CD4-positive, CD25-positive, alpha-beta regulatory T cell (primary cell): ENCODE measurements around the gene PNKD. TPM values are rescaled to one million over a fixed set of nuclear protein-coding genes. Genes with fewer than 3 reads are reported as not detected.

Experiments used
- ATAC-seq, 2 donors: fragments of 150-1000 bp; cut with Tn5 transposase; one replicate each; pipeline ENCODE4 v1.10.0; 2021; ENCODE audit warnings: low read depth in 2 of 2, moderate number of reproducible peaks in 2 of 2, moderate library complexity in 1 of 2
- DNase-seq, 3 donors: peaks; one replicate each; pipeline versions ENCODE4 v3.0.0 to v3.0.0-alpha.2; 2012 to 2022; ENCODE audit warnings: mixed read lengths in 1 of 3
- H3K27ac ChIP-seq: one replicate; pipeline ENCODE4 v1.7.0; 2013; ENCODE audit warnings: mild to moderate bottlenecking, low read length; ENCODE audit not compliant: insufficient read depth, poor library complexity, severe bottlenecking
- H3K27me3 ChIP-seq: one replicate; pipeline ENCODE4 v1.7.0; 2013; ENCODE audit warnings: low read length; ENCODE audit not compliant: control insufficient read depth, insufficient read depth
- H3K36me3 ChIP-seq: one replicate; pipeline ENCODE4 v1.7.0; 2013; ENCODE audit warnings: mild to moderate bottlenecking, low read length, moderate library complexity; ENCODE audit not compliant: control insufficient read depth, insufficient read depth
- H3K4me1 ChIP-seq: 2 replicates; pipeline ENCODE4 v1.7.0; 2013; ENCODE audit warnings: mild to moderate bottlenecking, low read length; ENCODE audit not compliant: insufficient read depth, control insufficient read depth, poor library complexity, severe bottlenecking
- H3K4me3 ChIP-seq: one replicate; pipeline ENCODE4 v1.7.0; 2013; ENCODE audit warnings: low read depth, mild to moderate bottlenecking, low read length, moderate library complexity
- H3K9me3 ChIP-seq, 2 experiments: 1 replicate in 1 of 2; 2 replicates in 1 of 2; pipeline ENCODE4 v1.7.0; 2013; ENCODE audit warnings: low read length in 2 of 2, mild to moderate bottlenecking in 1 of 2, moderate library complexity in 1 of 2; ENCODE audit not compliant: control insufficient read depth in 2 of 2
- H3K27ac Mint-ChIP-seq, 3 donors: one replicate each; pipeline ENCODE4 v1.8.0; 2020 to 2022; ENCODE audit warnings: mild to moderate bottlenecking in 3 of 3, mixed read lengths in 3 of 3, moderate library complexity in 2 of 3
- H3K27me3 Mint-ChIP-seq: one replicate; pipeline ENCODE4 v1.8.0; 2022; ENCODE audit warnings: mild to moderate bottlenecking, mixed read lengths
- H3K36me3 Mint-ChIP-seq: one replicate; pipeline ENCODE4 v1.8.0; 2020; ENCODE audit warnings: mixed read lengths
- H3K4me1 Mint-ChIP-seq, 4 donors: one replicate each; pipeline ENCODE4 v1.8.0; 2020 to 2022; ENCODE audit warnings: mixed read lengths in 4 of 4, mild to moderate bottlenecking in 1 of 4
- H3K4me3 Mint-ChIP-seq, 4 donors: one replicate each; pipeline ENCODE4 v1.8.0; 2020 to 2022; ENCODE audit warnings: mild to moderate bottlenecking in 4 of 4, mixed read lengths in 4 of 4, moderate library complexity in 3 of 4
- H3K9me3 Mint-ChIP-seq, 7 donors: one replicate each; pipeline ENCODE4 v1.8.0; 2020 to 2022; ENCODE audit warnings: mixed read lengths in 7 of 7, mild to moderate bottlenecking in 3 of 7, moderate library complexity in 2 of 7
- polyA plus RNA-seq, 4 donors: library from polyadenylated mRNA; unstranded; fragments of 300-500 nt; fragmentation: Illumina TruSeq; gene quantifications; one replicate each; pipeline ENCODE4 v1.2.3, GENCODE V29; 2021
- total RNA-seq: library from RNA; stranded (reverse); gene quantifications from one replicate; pipeline ENCODE4 v1.2.3, GENCODE V29; 2022

The PNKD gene
- total and polyA plus RNA-seq, 5 donors from 2014 or later = 21.9 to 107 (median 98.0) TPM

DNA sequence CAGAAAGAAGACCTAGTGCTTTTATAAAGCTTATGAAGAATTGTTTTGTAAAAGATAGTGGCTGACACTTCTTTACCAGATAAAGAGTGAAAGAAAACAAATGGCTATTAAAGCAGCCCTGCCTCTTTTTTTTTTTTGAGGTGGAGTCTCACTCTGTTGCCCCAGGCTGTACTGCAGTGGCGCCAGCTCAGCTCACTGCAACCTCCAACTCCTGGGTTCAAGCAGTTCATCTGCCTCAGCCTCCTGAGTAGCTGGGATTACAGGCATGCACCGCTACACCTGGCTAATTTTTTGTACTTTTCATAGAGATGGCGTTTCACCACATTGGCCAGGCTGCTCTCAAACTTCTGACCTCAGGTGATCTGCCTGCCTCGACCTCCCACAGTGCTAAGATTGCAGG is 40.5 kb upstream of the PNKD start:
- Mint-ChIP-seq H3K4me3 (peak overlapping the region in 3 of 4 donors; percentile 4 to 77 (median 58)), H3K4me1 (peaks cover 32 to 82% (median 61%) of the 10 kb centered on the region in 4 donors), H3K27me3 (no peaks in the 10 kb centered on the region), H3K36me3 (peaks cover 51% of the 10 kb centered on the region), H3K27ac (peak overlapping the region; percentile 42 to 87 (median 60)), H3K9me3 (no peaks in the 10 kb centered on the region)
- Histone ChIP-seq H3K4me3 (peak overlapping the region; percentile 68), H3K4me1 (peaks cover 61% of the 10 kb centered on the region), H3K9me3 (no peaks in the 10 kb centered on the region), H3K27me3 (no peaks in the 10 kb centered on the region), H3K27ac (peak overlapping the region; percentile 78), H3K36me3 (peaks cover 76% of the 10 kb centered on the region)
- peak in 1 of 3 donors; percentile 38 for DNase-seq
- ATAC-seq = no peak

DNA sequence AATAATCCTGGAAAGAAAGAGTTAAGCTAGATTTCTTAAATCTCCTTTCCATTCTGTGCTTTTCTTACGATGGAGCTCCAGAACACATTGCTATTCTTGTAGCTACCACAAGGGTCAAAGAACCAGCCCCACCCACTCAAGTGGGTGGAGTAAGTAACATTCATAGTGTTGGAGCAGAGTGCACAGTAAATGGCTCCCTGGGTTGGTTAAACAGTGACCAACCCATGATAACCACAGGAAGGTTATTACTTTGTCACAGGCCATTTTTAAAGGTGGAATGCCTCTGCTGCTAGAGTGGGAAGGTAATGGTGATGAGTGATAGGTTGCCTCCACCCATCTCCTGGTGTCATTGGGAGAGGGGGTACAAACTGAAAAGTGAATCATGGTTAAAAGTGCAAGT is 39.4 kb upstream of the PNKD start:
- no peaks in the 10 kb centered on the region for H3K27me3 Mint-ChIP-seq
- peaks cover 24 to 72% (median 53%) of the 10 kb centered on the region in 4 donors for H3K4me1 Mint-ChIP-seq
- peak overlapping the region; percentile 46 to 74 (median 55) for H3K4me3 Mint-ChIP-seq
- Histone ChIP-seq H3K9me3 (no peaks in the 10 kb centered on the region), H3K36me3 (peaks cover 79% of the 10 kb centered on the region), H3K27me3 (no peaks in the 10 kb centered on the region), H3K4me3 (peak overlapping the region; percentile 44), H3K27ac (peak overlapping the region; percentile 78), H3K4me1 (peaks cover 50% of the 10 kb centered on the region)
- H3K27ac Mint-ChIP-seq = peak overlapping the region; percentile 71 to 87 (median 77)
- H3K36me3 Mint-ChIP-seq = peaks cover 47% of the 10 kb centered on the region
- peak in 1 of 2 donors; percentile 27 for ATAC-seq
- H3K9me3 Mint-ChIP-seq = no peaks in the 10 kb centered on the region
- peak in 2 of 3 donors; percentile 26 to 69 for DNase-seq

DNA sequence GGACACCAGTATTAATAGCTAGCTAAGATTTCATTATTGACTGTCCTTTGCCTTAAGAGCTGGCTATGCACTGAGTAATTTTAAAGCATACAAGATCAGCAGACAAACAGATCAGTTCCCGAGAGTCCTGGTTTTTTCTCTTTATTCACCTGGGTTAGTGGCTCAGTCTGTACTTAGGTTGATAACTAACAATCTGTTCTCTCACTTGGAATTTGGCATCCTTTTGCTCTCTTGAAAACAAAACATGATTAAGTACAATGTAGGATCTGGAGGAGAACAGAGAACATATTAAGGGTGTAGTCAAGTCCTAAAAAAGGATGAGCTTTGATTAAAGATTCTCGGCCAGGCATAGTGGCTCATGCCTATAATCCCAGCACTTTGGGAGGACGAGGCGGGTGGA is 36.8 kb upstream of the PNKD start:
- Histone ChIP-seq H3K27me3 (no peaks in the 10 kb centered on the region), H3K9me3 (no peaks in the 10 kb centered on the region), H3K36me3 (peaks cover 88% of the 10 kb centered on the region), H3K27ac (no peak overlapping the region), H3K4me1 (peaks cover 29% of the 10 kb centered on the region), H3K4me3 (no peak overlapping the region)
- H3K36me3 Mint-ChIP-seq = peaks cover 52% of the 10 kb centered on the region
- DNase-seq = no peak
- H3K4me1 Mint-ChIP-seq = peaks cover 21 to 53% (median 40%) of the 10 kb centered on the region in 4 donors
- no peaks in the 10 kb centered on the region for H3K27me3 Mint-ChIP-seq
- H3K9me3 Mint-ChIP-seq = no peaks in the 10 kb centered on the region
- H3K27ac Mint-ChIP-seq = peak overlapping the region; percentile 26 to 60 (median 39)
- ATAC-seq = no peak
- no peak overlapping the region for H3K4me3 Mint-ChIP-seq

DNA sequence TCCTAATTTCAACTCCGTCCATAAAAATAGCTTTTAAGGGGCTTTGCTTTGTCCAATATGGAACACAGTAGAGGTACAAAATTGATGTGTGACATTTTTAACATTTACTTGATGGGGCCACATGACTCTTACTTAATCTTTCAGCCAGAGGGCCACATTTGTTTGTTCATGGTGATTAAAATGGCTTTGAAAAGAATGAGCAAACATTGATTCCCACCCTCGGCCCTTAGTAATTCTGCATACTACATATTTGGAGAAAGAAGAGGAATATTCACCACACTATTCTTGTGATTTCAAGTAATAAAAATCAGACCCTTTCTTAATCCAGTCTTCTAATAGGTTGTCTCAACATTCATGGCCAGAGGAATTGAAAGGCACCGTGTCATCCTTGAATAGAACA is 35.8 kb upstream of the PNKD start:
- Histone ChIP-seq H3K36me3 (peaks cover 95% of the 10 kb centered on the region), H3K9me3 (no peaks in the 10 kb centered on the region), H3K27ac (no peak overlapping the region), H3K4me3 (no peak overlapping the region), H3K27me3 (no peaks in the 10 kb centered on the region), H3K4me1 (peaks cover 20% of the 10 kb centered on the region)
- H3K27me3 Mint-ChIP-seq = no peaks in the 10 kb centered on the region
- H3K4me1 Mint-ChIP-seq = peaks cover 17 to 44% (median 33%) of the 10 kb centered on the region in 4 donors
- no peak for ATAC-seq
- peak overlapping the region in 2 of 3 donors; percentile 22 to 32 for H3K27ac Mint-ChIP-seq
- H3K4me3 Mint-ChIP-seq = no peak overlapping the region
- H3K9me3 Mint-ChIP-seq = no peaks in the 10 kb centered on the region
- DNase-seq = no peak
- peaks cover 55% of the 10 kb centered on the region for H3K36me3 Mint-ChIP-seq

DNA sequence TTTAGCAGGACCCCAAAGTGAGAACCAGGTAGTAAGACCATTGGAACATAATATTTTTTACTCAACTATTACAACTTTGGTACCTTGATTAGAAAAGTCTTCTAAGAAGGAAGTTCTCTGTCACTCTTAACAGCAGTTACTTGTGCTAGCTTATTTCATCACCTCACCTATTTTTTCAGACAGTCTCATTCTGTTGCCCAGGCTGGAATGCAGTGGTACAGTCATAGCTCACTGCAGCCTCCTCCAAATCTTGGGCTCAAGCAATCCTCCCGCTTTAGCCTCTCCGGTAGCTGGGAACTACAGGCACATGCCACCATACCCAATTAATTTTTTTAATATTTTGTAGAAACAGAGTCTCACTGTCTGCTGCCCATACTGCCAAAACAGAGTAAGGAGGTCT is 35.3 kb upstream of the PNKD start:
- Histone ChIP-seq H3K4me1 (peaks cover 15% of the 10 kb centered on the region), H3K9me3 (no peaks in the 10 kb centered on the region), H3K27me3 (no peaks in the 10 kb centered on the region), H3K36me3 (peaks cover 94% of the 10 kb centered on the region), H3K4me3 (no peak overlapping the region), H3K27ac (no peak overlapping the region)
- Mint-ChIP-seq H3K36me3 (peaks cover 55% of the 10 kb centered on the region), H3K27ac (peak overlapping the region in 1 of 3 donors; percentile 32), H3K4me1 (peaks cover 17 to 44% (median 31%) of the 10 kb centered on the region in 4 donors), H3K4me3 (no peak overlapping the region), H3K27me3 (no peaks in the 10 kb centered on the region), H3K9me3 (no peaks in the 10 kb centered on the region)
- DNase-seq = no peak
- ATAC-seq = no peak

DNA sequence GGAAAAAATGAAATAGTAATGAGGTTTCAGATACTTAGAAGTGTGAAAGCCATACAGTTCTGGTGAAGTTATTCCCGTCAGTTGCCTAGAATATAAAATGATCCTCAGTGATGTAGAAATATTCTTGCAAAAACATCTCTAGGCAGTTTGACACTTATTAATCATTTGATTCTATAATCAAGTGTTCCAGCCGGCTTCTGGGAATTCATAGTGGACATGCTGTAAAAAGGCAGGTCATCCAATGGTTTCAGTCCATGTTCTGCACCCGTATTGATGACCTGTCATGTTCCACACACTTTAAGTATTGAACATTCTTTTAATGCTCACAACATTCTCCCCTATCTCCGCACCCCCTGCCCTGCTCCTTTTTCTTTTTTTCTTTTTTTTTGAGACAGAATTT is 33.5 kb upstream of the PNKD start:
- Histone ChIP-seq H3K9me3 (no peaks in the 10 kb centered on the region), H3K36me3 (peaks cover 92% of the 10 kb centered on the region), H3K27ac (no peak overlapping the region), H3K4me3 (no peak overlapping the region), H3K4me1 (peaks cover 7% of the 10 kb centered on the region), H3K27me3 (no peaks in the 10 kb centered on the region)
- Mint-ChIP-seq H3K9me3 (no peaks in the 10 kb centered on the region), H3K27me3 (no peaks in the 10 kb centered on the region), H3K4me3 (no peak overlapping the region), H3K4me1 (peaks cover 10 to 39% (median 21%) of the 10 kb centered on the region in 4 donors), H3K27ac (no peak overlapping the region), H3K36me3 (peaks cover 50% of the 10 kb centered on the region)
- ATAC-seq (no peak), DNase-seq (no peak)

DNA sequence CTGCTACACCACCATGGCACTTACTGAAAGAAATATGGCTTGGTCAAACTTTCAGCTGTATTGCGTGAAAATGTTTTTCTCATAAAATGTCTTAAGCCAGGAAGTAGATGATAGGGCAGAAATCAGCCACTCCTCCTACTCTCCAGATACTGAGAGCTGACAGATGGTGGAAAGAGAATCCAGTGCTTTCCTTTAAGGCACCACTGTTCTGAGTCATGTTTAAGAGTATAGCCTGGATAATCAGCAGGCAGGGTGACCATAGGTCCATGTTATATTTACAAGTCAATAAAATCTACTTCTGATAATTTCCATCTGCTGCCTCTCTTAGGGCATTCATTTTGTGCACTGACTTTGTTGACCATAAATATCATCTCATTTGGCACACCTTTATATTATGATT is 31.4 kb upstream of the PNKD start:
- peaks cover 51% of the 10 kb centered on the region for H3K36me3 Mint-ChIP-seq
- no peak overlapping the region for H3K4me3 Mint-ChIP-seq
- no peaks in the 10 kb centered on the region for H3K9me3 Mint-ChIP-seq
- H3K4me3 ChIP-seq = no peak overlapping the region
- DNase-seq (no peak), ATAC-seq (no peak)
- peaks cover 13 to 40% (median 21%) of the 10 kb centered on the region in 4 donors for H3K4me1 Mint-ChIP-seq
- peak overlapping the region in 1 of 3 donors; percentile 15 for H3K27ac Mint-ChIP-seq
- no peaks in the 10 kb centered on the region for H3K27me3 ChIP-seq
- peak overlapping the region; percentile 18 for H3K27ac ChIP-seq
- H3K27me3 Mint-ChIP-seq = no peaks in the 10 kb centered on the region
- H3K9me3 ChIP-seq = no peaks in the 10 kb centered on the region
- H3K4me1 ChIP-seq = peaks cover 6% of the 10 kb centered on the region
- H3K36me3 ChIP-seq = peaks cover 95% of the 10 kb centered on the region

DNA sequence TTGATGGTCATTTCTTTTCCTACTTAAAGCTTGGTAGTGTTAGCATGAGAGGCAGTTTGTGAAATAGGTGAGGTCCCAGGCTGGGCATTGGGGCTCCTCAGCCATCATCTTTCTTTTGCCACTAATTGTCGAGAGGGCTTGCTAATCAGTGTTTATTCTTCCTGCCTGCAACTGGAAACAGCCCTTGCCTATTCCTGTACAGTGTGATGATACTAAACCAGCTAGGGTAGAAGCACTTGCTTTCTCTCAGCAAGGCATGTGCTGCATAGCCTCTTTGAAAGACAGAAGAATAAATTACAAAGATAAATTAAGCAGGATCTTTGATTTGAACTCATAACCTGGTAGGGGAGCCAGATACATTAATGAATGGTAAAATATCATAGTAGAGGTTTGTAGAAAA is 26.1 kb upstream of the PNKD start:
- H3K27me3 Mint-ChIP-seq = no peaks in the 10 kb centered on the region
- H3K9me3 Mint-ChIP-seq = no peaks in the 10 kb centered on the region
- Histone ChIP-seq H3K4me1 (peaks cover 6% of the 10 kb centered on the region), H3K27ac (no peak overlapping the region), H3K36me3 (peaks cover 95% of the 10 kb centered on the region), H3K9me3 (no peaks in the 10 kb centered on the region), H3K4me3 (no peak overlapping the region), H3K27me3 (no peaks in the 10 kb centered on the region)
- DNase-seq (no peak), ATAC-seq (no peak)
- peak overlapping the region in 2 of 3 donors; percentile 82 to 86 for H3K27ac Mint-ChIP-seq
- peaks cover 4 to 34% (median 25%) of the 10 kb centered on the region in 4 donors for H3K4me1 Mint-ChIP-seq
- H3K36me3 Mint-ChIP-seq = peaks cover 37% of the 10 kb centered on the region
- H3K4me3 Mint-ChIP-seq = no peak overlapping the region
